NK-92 (cell line): Measurements from ENCODE around the gene LGALS7.
"Not testable (repeated sequence)": the region's sequence is repeated elsewhere in the genome, so short reads cannot be mapped to it uniquely, and the experiment has no call there.

Experiments used
- DNase-seq: peaks from one replicate; lab custom pipeline; 2025; ENCODE audit not compliant: unreplicated experiment; lab: John Stamatoyannopoulos, UW

LGALS7 gene

DNA sequence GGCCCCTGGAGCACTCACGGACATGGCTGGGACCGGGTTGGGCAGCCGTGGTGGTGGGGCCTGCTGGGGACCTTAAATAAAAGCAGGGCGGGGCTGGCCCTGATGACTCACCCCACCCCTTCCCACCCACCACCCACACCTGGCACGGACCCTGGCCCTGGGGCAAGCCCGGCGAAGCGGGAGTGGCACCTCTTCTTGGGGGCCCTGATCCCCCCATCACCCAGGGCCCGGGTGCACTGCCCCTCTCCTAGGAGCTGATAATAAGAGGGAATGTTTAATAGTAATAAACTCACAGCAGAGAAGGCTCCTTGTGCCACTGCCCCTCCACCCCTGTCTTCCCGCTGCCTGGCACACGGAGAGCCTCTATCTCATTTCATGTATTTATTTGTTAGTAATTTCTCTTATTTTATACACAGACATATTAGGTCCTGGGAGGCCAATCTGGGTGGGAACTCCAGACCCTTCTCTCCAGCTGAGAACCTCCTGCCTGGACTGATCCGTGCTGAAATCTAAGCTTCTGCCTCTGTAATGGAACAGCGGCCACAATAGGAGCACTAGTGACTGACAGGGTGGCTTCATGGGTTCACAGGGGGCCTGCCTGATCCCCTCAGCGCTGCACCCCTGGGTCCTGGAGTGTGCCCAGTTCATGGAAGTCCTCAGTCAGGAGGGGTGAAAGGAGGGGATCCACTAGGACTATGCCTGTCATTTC is at the start of gene LGALS7:
LGALS7 (minus strand) TSS at position 49 of the 709 bp plus-strand sequence; CDS start at position 24, 25 bp downstream.
- no peak for DNase-seq

DNA sequence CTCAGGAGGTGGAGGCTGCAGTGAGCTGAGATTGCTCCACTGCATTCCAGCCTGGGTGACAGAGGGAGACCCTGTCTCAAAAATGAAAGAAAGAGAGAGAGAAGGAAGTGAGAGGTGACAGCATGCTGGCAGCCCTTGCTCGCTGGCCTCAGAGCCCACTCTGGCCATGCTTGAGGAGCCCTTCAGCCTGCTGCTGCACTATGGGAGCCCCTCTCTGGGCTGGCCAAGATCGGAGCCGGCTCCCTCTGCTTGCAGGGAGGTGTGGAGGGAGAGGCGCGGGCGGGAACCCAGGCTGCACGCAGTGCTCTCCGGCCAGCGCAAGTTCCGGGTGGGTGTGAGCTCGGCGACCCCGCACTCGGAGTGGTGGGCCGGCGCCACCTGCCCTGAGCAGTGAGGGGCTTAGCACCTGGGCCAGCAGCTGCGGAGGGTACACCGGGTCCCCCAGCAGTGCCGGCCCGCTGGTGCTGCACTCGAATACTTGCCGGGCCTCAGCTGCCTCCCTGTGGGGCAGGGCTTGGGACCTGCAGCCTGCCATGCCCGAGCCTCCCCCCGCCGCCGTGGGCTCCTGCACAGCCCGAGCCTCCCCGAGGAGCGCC is 48.0 kb upstream of the LGALS7 start:
- not testable (repeated sequence) for DNase-seq

DNA sequence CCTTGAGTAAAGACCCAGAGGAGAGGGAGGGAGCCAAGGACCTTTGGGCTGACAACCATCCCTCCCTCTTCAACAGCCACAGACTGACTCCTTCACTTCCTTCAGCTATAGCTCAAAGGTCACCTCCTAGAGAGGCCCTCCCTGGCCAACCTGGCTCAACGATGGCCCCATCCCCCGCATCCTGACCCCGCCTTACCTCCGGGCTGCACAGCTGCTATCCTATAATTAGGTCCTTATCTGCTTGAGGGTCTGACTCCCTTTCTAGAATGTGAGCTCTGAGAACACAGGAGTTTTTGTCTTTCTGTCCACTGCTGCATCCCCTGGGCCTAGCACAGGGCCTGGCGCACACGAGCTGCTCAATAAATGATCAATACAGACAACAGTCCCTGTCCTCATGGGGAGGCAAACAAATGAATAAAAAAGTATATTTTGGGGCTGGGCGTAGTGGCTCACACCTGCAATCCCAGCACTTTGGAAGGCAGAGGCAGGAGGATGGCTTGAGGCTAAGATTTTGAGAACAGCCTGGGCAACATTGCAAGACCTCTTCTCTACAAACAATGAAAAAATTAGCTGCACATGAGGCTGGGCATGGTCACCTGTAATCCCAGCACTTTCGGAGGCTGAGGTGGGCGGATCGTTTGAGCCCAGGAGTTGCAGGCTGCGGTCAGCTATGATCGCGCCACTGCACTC is 46.1 kb upstream of the LGALS7 start:
- DNase-seq, result no peak

DNA sequence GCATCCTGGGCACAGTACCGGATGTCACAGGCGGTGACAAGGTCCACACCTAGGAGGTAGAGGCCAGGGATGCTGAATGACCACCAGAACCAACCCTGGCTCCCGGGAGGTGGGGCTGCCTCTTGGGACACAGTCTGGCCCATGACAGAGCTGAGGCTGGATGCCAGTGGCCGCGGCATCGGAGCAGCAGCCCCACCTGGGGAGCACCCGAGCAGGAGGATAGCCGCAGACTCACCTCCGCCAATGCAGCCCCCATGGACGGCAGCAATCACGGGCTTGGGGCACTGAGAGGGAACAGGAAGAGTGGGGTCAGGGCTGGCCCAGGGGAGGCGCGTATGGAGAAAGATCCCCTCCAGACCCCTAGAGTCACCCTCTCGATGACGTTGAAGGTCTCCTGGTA is 43.8 kb upstream of the LGALS7 start:
- DNase-seq, result no peak

DNA sequence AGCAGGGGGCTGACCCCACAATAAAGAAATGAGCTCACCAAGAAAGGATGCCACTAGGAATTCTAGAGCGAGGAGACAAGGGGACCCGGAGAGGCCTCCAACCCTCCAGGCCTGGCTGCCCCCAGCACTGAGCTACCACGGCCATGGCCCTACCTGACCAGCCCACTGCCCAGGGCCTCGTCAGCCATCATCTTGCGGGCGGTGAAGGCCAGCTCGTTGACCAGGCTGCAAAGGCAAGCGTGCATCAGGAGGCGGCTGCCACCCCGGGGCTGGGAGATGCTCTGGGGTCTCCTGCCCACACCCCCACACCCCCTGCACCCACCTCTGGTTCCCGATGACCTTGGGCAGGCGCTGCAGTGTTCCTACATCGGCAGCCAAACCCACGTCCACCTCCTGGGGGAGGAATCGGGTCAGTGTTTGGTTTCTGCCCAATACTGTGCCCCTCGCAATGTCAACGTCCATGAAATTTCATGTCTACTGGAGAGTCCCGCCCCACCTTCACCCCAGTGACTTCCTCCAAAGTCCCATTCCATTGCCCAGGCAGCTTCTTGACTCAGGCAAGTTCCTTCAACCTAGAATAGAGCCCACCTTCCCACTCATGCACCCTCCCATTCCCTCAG is 42.9 kb upstream of the LGALS7 start:
- DNase-seq, result no peak

DNA sequence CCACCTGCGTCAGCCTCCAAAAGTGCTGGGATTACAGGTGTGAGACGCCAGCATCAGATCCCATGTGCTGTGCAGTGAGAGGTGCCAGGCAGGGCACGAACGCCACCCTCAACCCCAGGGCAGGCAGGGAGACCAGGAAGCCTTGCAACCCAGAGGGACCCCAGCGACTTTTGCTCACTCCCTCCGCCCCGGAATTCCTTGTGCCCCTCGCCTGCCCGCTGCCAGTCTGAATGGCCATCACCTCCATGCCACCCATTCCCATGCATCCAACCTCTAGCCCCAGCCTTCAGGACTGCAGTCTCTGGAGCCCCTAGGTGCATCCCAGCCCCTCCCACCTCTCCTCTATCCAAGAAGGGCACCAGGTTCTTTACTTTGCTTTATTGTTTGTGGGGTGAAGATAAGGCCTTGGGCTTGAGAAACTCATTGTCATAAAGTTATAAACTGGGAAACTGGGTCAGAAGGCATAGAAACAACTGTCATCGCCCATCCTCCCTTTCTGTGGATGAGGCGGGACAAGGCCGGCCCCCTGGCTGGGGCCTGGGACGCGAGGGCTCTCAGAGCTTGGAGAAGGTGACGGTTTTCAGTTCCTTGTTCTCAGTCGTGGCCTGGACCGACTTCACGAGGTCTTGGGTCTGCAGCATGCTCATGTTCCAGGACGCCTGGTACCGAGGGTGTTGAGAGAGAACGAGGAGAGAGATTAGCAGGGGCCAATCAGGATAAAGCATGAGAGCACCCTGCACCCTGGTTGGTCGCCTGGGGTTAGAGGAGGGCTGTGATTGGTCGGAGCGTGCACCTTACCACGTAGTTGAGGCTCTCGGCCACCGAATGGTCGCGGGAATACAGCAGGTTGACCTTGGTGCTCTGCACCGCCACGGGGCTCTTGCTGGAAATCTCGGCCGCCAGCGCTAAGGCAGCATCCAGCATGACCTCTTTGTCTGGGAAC is 42.0 kb upstream of the LGALS7 start:
- DNase-seq, result no peak

DNA sequence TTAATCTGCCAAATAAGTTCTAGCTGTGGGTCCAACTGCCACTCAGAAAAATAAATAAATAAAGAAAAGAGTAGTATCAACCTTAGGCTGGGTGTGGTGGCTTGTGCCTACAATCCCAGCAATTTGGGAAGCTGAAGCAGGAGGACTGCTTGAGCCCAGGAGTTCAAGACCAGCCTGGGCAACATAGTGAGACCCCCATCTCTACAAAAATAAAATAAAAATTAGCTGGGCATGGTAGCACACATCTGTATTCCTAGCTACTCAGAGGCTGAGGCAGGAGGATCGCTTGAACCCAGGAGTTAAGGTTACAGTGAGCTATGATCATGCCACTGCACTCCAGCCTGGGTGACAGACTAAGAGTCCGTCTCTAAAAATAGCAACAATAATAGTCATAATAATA is 40.6 kb upstream of the LGALS7 start:
- not testable (repeated sequence) for DNase-seq

DNA sequence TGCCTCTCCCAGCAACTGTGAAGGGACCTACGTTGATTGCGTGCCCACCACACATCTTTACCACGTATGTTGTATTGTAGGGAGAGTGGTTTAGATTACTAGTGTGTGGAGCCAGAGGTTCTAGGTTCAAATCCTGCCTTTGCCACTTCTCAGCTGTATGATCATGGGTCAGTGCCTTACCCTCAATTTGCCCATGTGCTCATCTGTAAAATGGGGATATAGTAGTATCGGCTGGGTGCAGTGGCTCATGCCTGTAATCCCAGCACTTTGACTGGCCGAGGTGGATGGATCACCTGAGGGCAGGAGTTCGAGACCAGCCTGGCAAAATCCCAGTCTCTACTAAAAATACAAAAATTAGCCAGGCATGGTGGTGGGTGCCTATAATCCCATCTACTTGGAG is 40.0 kb upstream of the LGALS7 start:
- no peak for DNase-seq

DNA sequence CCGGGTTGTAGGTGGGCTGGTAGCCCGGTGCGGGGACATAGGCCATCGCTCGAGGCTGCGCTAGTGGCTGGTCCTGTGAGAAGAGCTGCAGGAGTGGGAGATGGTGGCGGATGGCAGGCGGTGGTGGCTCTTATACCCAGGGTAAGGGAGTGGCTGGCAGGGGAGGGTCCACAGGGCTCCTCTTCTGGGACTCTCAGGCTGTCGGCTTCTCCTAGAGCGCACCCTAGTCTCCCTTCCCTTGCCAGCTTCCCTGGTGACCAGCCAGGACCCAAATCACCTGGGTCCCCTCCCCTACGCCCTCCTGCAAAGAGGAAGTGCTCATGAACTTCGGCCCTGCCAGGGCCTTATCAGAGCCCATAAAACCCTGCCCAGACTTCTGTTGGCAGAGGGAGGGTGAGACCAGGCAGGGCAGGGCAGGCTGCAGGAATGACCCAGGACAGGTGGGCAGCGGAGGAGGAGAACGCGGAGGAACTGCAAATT is 39.6 kb upstream of the LGALS7 start, which contains the start of gene LGALS4:
LGALS4 (minus strand) TSS at position 105 of the 480 bp plus-strand sequence; CDS start at position 46, 59 bp downstream.
- no peak for DNase-seq

DNA sequence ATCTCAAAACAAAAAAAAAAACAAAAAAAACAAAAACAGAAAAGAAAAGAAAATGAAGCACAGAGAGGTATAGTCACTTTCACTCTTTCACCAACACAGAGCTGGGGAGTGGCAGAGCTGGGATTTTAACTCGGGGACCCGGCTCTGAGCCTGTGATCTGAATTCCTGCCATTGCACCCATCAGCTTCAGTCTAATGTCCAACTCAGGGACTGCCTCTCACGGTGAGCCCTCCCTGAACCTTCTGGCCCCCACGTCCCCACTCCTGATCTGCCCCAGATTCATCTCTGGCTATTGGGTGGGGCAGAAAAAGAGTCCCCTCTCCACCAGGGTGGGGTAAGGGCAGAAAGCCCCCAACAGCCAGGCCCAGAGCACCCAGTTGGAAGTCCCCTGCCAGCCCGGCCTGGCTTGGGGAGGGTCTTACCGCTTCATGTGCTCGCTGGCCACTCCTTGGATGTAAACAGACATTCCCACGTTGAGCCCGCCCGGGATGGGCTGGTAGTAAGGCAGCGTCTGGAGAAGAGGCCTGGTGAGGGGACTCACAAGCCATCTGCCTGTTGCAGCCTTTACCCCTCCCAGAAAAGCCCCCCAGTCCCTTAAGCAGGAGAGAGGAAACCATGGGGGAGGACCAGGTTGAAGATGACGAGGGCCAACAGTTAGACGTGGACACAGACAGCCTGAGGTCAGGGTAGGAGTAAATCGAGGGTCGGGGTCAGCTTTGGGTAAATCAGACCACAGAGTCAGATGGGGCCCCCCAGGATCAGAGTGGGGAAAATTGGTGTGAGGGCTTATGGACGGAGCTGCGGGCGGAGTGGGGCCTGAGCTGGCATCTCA is 38.9 kb upstream of the LGALS7 start:
- no peak for DNase-seq

DNA sequence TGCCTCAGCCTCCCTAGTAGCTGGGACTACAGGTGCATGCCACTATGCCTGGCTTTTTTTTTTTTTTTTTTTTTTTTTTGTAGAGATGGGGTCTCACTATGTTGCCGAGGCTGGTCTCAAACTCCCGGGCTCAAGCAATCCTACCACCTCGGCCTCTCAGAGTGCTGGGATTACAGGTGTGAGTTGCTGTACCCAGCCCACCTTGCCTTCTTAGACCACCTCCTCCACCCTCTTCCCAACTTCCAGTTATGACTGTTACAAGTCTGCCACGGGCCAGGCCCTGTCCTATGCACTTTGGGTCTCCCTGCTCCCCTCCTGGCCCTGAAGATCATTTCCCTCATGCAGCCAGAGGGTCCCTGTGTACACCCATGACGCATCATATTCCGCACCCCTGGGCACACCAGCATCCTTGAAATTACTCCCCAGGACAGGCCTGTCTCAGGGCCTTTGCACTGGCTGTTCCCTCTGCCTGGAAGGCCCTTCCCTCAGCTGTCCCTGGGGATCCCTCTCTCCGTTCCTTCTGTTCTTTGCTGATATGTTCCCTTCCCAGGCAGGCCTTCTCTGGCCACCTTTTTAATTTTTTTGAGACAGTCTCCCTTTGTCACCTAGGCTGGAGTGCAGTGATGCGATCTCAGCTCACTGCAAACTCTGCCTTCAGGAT is 36.4 kb upstream of the LGALS7 start:
- no peak for DNase-seq

DNA sequence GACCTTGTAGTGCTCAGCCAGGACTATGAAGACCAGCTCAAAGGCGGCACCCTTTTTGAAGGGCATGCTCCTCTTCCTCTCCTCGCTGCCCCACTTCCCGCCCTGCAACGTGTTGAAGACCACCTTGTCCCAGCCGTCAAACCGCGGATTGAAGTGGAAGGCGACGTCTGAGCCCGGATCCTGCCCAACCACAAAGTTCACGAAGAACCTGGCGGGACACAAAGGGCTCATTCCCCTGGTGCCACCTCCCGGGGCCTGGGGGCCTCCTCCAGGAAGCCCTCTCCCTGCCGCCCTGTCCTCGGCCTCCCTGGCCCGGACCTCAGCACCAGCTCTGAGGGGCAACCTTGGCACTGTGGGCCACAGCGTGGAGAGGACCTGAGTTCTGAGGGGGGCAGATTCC is 35.4 kb upstream of the LGALS7 start:
- no peak for DNase-seq

DNA sequence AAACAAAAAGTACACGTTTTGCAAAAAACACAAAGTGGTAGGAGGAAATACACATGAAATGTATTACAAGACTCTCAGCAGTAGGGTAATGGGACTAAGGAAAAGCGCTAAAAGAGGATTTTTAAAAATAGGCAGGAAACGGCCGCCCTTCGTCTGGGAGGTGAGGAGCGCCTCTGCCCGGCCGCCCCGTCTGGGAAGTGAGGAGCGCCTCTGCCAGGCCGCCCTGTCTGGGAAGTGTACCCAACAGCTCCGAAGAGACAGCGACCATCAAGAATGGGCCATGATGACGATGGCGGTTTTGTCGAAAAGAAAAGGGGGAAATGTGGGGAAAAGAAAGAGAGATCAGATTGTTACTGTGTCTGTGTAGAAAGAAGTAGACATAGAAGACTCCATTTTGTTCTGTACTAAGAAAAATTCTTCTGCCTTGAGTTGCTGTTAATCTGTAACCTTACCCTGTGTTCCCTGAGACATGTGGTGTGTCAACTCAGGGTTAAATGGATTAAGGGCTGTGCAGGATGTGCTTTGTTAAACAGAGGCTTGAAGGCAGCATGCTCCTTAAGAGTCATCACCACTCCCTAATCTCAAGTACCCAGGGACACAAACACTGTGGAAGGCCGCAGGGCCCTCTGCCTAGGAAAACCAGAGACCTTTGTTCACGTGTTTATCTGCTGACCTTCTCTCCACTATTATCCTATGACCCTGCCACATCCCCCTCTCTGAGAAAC is 34.2 kb upstream of the LGALS7 start:
- not testable (repeated sequence) for DNase-seq

DNA sequence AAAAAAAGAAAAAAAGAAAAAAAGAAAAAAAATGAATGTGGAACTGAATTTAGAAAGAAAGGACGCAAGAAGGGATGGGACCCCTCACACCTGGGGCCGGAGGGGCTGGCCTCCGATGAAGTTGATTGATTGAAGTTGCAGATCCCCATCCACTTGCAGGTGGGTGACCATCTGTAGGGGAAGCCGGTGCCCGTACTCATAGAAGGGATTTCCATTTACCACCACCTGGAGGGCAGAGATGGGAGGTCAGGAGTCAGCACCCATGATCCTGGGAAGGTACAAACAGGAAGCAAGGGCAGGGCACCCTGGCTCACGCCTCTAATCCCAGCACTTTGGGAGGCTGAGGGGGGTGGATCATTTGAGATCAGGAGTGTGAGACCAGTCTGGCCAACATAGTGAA is 33.1 kb upstream of the LGALS7 start:
- DNase-seq, result no peak

DNA sequence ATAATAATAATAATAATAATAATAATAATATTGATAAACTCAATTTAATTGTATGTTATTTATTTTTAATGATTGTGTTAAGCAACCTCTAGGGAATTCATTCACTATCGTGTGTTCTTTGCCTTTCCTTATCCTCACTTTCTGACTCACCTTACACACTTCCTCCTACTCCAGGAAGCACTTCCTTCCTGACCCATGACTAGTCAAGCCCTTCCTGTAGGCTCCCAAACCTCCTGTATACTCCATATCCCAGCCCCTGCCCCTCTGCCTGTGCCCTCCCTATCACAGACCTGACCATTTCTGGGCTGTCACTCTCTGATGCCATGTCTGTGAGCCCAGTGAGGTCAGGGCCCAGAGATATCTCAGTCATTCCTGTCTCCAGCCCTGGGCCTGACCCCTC is 31.9 kb upstream of the LGALS7 start:
- no peak for DNase-seq

DNA sequence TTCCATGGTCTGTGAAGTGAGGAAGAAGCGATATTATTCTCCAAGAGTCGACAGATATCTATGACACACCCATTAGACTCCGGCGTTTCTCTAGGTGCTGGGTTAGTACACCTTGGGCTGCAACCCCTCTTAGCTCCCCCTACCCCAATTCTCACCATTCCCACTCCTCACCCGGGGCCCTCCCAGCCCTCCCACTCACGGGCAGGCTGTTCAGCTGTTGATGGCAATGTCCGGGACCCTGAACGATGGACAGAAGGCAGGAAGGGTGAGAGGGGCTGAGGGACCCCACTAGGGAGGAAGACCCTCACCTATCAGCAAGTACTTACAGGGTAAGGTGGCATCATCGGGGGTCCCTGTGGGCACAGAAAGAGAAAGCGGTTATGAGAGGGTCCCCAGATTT is 30.2 kb upstream of the LGALS7 start:
- no peak for DNase-seq

DNA sequence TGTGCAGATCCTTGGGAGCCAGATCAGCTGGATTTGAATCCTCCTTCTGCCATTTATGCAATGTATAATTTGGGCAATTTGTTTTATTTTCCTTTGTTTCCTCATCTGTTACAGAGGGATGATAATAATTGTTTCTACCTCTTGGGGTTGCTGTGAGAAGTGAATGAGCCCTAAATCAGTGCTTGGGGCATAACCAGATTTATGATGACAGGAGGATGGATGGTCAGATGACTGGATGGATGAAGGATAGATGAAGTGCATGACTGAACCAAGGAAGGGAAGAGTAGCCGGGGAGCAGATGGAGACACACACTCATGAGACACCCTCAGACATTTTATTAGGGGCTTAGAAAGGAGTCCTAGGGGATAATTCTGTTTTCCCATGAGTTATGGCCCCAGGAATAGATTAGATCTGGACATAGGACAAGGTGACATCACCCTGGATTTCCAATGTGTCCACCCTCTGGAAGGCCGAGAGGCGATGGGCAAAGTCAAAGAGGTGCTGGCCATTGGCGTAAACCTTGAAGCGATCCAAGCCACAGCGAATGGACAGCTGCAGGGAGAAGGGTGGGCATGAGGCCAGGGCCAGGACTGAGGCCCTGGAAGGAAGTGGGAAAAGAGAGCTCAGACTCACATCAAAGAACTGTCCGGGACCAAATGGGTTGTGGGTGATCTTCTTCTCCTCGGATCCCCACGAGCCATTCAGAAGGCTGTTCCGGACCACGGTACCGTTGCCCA is 28.2 kb upstream of the LGALS7 start:
- DNase-seq, result no peak
